Inflammatory macrophage (primary cell): ENCODE data around the gene ERAL1.
"Not testable (repeated sequence)": the region's sequence is repeated elsewhere in the genome, so short reads cannot be mapped to it uniquely, and the experiment has no call there.

Source experiments
- DNase-seq, 2 donors: peaks; one replicate each; pipeline ENCODE4 v3.0.0-alpha.2; 2020 to 2022

The ERAL1 gene

DNA sequence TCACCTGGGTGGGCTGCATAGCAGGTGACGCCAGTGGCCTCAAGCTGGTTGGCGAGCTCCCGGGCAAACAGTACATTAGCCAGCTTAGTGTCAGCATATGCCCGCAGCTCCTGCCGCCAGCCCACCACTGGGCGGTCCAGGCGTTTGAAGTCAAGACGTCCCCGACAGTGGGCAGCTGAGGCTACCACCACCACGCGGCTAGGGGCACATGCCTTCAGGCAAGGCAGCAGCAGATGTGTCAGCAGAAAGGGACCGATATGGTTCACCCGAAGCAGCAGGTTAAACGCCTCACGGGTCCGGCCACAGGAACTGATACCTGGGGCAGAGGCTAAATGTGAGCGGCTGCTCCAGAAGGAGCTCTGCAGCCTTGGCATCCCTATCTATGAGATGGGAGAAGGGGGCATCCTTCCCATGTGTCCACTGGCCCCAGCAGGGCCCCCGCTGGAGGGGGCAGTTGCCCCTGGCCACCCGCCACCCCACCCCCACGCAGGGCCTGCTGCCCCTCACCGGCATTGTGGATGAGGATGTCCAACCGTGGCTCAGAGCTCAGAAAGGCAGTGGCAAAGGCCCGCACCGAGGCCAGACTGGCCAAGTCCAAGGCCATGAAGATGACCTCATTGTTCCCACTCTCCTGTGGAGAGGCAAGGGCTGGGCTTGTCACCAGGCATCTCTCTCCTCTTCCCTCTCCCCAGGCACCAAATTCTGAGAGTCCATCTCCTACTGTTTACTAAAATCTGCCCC lies 46.3 kb downstream of the ERAL1 start:
- DNase-seq = no peak

DNA sequence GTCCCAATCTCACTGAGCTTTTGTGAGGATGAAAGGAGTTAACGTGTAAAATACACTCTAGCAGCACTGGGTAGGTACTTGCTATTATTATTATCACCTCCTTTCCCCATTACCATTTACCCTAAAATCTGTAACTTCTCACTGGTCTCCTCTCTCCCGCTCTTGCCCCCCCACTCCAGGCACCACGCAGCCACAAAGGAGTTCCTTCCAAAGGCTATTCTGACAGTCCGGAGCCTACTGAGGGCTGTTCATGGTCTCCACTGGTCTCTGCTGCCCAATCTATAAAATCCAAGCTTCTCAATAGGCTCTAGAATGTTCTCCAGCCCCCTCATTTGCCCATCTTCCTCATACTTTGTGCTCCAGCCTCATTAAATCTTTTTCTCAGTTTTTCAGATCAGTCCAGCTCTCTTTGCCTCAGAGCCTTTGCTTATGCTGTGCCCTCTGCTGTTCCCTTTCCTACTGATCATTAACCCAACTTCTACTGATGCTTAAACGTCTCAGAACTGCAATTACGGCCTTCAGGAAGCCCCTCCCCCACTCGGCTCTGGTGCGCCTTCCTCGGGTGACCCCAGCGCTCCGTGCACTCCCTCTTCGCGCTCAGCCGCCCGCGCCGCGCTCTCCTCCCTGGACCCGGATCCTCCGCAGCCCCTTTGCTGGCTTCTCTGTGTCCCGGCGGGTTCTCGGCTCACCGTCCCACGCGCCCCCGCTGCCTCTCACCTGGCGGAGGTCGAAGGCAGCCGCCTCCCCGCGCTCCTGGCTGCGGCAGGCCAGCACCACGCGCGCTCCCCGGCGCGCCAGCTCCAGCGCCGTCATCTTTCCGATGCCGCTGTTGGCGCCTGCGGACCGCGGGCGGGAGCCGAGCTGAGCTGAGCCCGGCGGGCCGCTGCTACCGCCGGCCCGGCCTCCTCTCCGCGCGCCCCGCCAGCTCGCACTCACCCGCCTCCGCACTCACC lies 47.3 kb downstream of the ERAL1 start:
- peak in 1 of 2 donors; percentile 11 for DNase-seq

DNA sequence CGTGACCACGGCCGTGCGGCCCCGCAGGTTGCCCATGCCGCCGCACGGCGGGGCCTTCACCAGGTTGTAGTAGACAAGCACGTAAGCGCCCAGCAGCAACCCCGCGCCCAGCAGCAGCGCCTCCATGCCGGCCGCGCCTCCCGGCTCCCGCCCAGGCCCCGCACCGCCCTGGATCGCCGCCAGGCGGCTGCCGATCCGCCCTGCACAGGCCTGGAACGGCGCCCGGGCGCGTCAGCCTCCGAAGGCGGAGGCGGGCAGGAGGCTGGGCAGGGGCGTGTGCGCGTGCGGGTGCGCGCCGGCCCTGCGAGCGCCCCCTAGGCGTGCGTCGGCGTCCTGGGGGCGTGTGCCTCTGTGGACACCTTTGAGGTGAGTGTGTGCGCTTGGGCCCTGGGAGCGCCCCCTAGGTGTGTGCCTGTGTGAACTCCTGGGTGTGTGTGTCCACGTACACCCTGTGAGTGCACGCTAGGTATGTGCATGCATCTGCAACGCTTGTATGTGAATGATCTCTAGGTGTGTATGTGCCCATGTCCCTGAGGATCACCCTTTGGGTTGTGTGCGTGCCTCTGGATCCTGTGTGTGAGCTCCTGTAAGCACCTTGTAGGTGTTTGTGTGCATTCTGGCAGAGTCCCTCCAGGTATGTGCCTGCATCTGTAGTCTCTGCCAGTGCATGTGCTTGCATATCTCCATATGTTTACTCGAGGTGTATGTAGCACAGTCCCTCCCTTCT lies 48.2 kb downstream of the ERAL1 start, which contains the start of gene DHRS13:
Gene DHRS13 (minus strand): TSS at position 261 of the 727 bp plus-strand sequence. CDS start 135 bp downstream, at position 126.
- DNase-seq = peak; percentile 83 to 86

DNA sequence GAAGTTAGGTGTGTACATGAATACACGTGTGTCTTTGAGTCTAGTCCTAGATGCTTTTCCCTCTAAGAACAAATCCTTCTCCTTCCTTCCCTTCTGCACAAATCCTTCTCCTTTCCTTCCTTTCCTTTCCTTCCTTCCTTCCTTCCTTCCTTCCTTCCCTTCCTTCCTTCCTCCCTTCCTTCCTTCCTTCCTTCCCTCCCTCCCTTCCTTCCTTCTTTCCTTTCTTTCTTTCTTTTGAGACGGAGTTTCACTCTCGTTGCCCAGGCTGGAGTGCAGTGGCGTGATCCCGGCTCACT lies 48.7 kb downstream of the ERAL1 start:
- not testable (repeated sequence) for DNase-seq

DNA sequence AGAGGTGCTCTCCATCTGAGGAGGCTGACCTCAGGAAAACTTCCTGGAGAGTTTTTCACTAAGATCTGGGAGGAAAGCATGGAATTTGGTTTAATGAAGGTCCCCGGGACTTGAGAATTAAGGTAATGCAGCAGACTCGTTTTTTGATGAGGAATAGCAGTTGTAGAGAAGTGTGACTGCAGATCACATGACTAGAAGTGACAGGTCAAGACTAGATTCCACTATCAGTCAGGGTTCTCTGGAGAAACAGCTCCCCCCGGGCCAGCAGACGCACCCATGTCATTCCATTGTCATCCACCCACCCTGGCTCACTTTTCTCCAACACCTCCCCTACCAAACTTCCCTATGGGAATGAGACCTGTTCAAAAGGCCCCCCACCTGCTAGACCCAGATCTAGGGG lies 50.0 kb downstream of the ERAL1 start:
- no peak for DNase-seq

DNA sequence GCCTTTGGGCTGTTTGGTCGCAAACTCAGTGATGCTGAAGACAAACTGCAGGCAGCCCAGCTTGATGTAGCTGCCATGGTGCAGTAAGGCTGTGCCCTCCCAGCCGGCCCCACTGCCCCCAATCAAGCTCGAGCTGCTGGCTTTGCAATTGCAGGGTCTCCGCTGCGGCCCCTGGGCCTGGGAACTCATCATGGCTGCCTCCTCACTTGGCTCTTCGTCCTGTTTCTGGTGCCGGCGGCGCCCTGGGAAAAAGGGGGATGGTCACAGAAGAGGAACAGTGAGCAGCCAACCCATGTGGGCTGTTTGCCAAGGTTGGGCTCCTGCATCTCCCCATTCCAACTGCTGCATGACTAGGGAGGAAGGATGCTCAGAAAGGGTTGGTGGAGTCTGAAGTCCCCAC lies 51.5 kb downstream of the ERAL1 start:
- no peak for DNase-seq

DNA sequence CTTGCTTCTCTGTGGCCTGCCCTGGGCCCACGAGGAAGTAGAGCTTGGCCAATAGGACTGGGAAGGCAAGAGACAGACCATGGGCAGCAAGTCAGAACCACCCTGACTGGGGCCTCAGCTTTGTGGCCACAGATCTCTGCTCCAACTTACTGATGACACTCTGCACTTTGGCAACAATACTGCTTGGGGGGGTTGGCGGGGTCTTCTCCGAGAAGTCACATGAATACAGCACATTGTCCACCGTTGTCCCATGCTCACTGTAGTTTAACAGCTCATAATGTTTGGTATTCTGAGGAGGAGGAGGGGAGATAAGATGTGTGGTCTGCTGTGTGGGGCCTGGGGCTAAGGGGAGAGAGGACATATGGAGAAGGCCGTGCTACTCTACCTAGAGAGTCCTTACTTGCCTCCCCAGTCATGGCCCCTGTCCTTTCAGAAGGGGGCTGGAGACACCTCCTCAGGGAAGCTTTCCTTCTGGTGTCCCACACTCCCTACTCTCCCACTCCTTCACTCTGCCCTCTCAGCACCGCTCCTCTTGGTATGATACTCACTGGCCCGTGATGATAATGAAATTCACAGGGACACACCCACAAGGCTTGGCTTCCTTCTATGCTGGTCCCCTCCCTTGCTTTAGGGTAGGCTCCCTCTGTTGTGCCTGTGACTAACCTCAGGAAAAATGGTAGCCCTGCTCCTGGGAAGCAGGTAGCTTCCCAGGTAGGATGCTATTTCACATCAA lies 52.1 kb downstream of the ERAL1 start:
- DNase-seq = no peak

DNA sequence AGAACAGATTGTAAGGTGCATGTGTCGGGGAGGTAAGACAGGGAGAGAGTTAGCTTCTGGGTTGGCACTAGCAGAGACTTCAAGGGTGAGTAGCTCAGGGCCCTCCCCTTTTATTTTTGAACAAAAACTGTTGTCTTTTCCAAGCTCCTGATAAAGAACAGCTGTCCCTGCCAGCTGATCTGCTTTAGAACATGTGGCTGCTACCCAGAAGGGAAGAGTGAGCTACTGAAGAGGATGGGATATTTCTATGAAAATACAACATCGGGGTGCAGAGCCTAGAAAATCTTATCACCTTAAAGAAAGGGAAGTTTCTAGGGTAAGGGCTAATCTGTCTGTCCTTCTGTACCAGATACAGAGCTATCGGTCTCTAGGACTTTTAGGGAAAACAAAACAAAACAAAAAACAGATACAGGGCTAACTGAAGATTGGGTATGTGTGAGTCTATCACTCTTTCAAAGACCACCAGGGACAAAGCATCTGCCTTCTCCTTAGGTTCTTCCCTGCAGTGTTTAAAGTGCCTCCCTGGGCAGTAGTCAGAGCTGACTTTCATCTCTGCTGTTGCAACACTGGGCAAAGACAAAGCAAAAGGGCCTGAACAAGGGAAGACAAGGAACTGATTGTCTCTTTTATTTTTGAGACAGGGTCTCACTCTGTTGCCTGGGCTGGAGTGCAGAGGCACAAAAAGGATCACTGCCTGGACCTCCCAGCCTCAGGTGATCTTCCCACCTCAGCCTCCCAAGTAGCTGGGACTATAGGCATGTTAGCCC lies 53.1 kb downstream of the ERAL1 start:
- DNase-seq = no peak

DNA sequence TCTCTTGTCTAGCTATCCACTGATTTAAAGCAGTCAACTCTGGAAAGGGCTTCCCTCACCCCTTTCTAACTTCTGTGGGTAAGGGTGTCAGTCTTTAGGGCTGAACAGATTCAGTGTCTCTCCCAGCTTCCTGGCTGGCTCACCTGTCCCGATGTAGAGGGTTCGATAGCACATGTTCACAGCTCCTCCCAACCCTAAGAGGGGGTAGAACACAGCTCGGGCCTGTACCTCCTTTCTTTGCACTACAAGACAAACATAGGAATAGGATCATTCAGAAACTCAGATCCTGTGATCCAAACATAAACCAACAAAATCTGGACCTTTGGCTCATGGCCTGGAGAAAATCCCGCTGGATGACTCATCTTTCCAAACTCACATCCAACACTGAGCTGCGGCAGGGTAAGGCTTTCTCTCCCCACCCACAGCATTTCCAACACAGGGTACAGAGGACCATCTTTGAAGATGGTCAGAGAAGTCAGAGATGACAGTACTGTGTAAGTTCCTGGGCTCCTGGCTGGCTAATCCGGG lies 53.9 kb downstream of the ERAL1 start:
- no peak for DNase-seq

DNA sequence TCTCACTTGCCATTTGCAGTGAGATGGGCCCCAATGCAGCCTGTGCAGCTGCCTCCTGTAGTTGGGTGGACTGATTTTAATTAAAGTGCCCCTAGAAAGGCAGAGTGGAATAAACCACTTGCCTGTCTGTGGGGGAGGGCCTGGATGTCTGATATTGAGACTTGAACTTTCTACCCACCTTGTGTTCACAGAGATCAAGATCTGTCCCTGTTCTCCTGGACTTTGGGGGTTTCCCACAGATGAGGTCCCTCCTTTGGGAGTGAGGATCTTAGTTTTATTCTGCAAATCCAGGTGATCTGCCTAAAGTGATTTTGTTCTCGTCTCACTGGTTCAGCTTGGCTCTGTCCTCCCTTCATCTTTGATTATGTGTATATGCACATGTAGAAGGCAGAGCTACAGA lies 55.7 kb downstream of the ERAL1 start:
- no peak for DNase-seq
